SK-N-SH (cell line): ENCODE results near the gene RAI2. TPM values are rescaled to one million over a fixed set of nuclear protein-coding genes. Genes with fewer than 3 reads are reported as not detected.
"Not testable (repeated sequence)": the region's sequence is repeated elsewhere in the genome, so short reads cannot be mapped to it uniquely, and the experiment has no call there.

ENCODE experiments used
- CTCF ChIA-PET: fragments of 300-600, 350-600 bp; formaldehyde crosslinking; extraction: SDS; loops from one replicate; lab custom pipeline; 2021; lab: Yijun Ruan, JAX
- POLR2A ChIA-PET: fragments of 350-600 bp; sonication (Branson Sonifier 250); formaldehyde crosslinking; extraction: SDS; loops from one replicate; lab custom pipeline; 2020; ENCODE audit warnings: antibody characterized with exemption, inconsistent platforms; lab: Yijun Ruan, JAX
- DNase-seq: peaks from one replicate; pipeline ENCODE4 v3.0.0; 2012
- H2AFZ ChIP-seq: fragments of 200-600 bp; sonication (generic); 2 replicates; pipeline ENCODE4 v1.8.1; 2016; ENCODE audit warnings: antibody characterized with exemption, mild to moderate bottlenecking, low read depth
- H3F3A ChIP-seq: fragments of 200-600 bp; sonication (generic); replicated peaks from 2 replicates; pipeline ENCODE3; 2016; ENCODE audit warnings: antibody characterized with exemption, mild to moderate bottlenecking; ENCODE audit not compliant: insufficient read depth
- H3K27ac ChIP-seq, 2 experiments: fragments of 200-500 bp in 1 of 2; fragments of 200-600 bp in 1 of 2; sonication (Bioruptor generic) in 1 of 2; sonication (generic), shearing (Covaris generic) in 1 of 2; 2 replicates each; pipeline versions ENCODE4 v1.5.1 to v1.6.1; 2014 to 2016; ENCODE audit warnings: low read depth in 2 of 2, inconsistent platforms in 1 of 2, low read length in 1 of 2, mild to moderate bottlenecking in 1 of 2, mixed read lengths in 1 of 2
- H3K27me3 ChIP-seq: fragments of 200-600 bp; sonication (generic), shearing (Covaris generic); 2 replicates; pipeline ENCODE4 v1.6.1; 2016; ENCODE audit warnings: mixed run types; ENCODE audit not compliant: insufficient read depth
- H3K36me3 ChIP-seq, 2 experiments: fragments of 200-500 bp in 1 of 2; fragments of 200-600 bp in 1 of 2; sonication (Bioruptor generic) in 1 of 2; sonication (generic) in 1 of 2; replicated peaks in 1 of 2; 2 replicates each; pipeline versions ENCODE3 to v1.5.1; 2014 to 2016; ENCODE audit warnings: low read length in 1 of 2, mild to moderate bottlenecking in 1 of 2; ENCODE audit not compliant: insufficient read depth in 2 of 2, control insufficient read depth in 1 of 2
- H3K4me1 ChIP-seq, 2 experiments: fragments of 200-500 bp in 1 of 2; fragments of 200-600 bp in 1 of 2; sonication (Bioruptor generic) in 1 of 2; sonication (generic), shearing (Covaris generic) in 1 of 2; 2 replicates each; pipeline versions ENCODE4 v1.5.1 to v1.6.1; 2014 to 2016; ENCODE audit warnings: low read depth in 1 of 2, low read length in 1 of 2, mixed run types in 1 of 2; ENCODE audit not compliant: insufficient read depth in 2 of 2, control insufficient read depth in 1 of 2
- H3K4me2 ChIP-seq: fragments of 200-600 bp; sonication (generic), shearing (Covaris generic); 2 replicates; pipeline ENCODE4 v1.6.1; 2017; ENCODE audit warnings: mixed run types
- H3K4me3 ChIP-seq, 2 experiments: fragments of 200-500 bp in 1 of 2; fragments of 200-600 bp in 1 of 2; sonication (Bioruptor generic) in 1 of 2; sonication (generic), shearing (Covaris generic) in 1 of 2; 2 replicates each; pipeline versions ENCODE4 v1.5.1 to v1.8.1; 2014 to 2016; ENCODE audit warnings: low read depth in 2 of 2, inconsistent platforms in 1 of 2, low read length in 1 of 2, mild to moderate bottlenecking in 1 of 2, mixed read lengths in 1 of 2, moderate library complexity in 1 of 2
- H3K79me2 ChIP-seq: fragments of 200-600 bp; sonication (generic); 2 replicates; pipeline ENCODE4 v1.8.1; 2017; ENCODE audit warnings: mild to moderate bottlenecking; ENCODE audit not compliant: insufficient read depth
- H3K9ac ChIP-seq: fragments of 200-600 bp; sonication (generic); 2 replicates; pipeline ENCODE4 v1.6.1; 2017; ENCODE audit warnings: mixed run types
- H3K9me2 ChIP-seq: fragments of 200-600 bp; sonication (generic); 2 replicates; pipeline ENCODE4 v1.6.1; 2017; ENCODE audit warnings: mixed run types
- H3K9me3 ChIP-seq: fragments of 200-600 bp; sonication (generic); 2 replicates; pipeline ENCODE4 v1.6.1; 2017; ENCODE audit warnings: mixed run types, mild to moderate bottlenecking, moderate library complexity
- H4K20me1 ChIP-seq: fragments of 200-600 bp; sonication (generic); 2 replicates; pipeline ENCODE4 v1.6.1; 2017; ENCODE audit warnings: mild to moderate bottlenecking, mixed run types; ENCODE audit not compliant: insufficient read depth
- CHD2 ChIP-seq: fragments of 150-350 bp; IDR thresholded peaks from 2 replicates; pipeline ENCODE4 v1.6.1; 2018; ENCODE audit warnings: low read length; ENCODE audit not compliant: partially characterized antibody
- ELF1 ChIP-seq: IDR thresholded peaks from 2 replicates; pipeline ENCODE4 v1.4.0; 2012
- EP300 ChIP-seq, 2 experiments: IDR thresholded peaks; 2 replicates each; pipeline versions ENCODE4 v1.4.0 to v1.6.1; 2012; ENCODE audit warnings: borderline replicate concordance in 1 of 2, low read depth in 1 of 2, low read length in 1 of 2
- GABPA ChIP-seq: IDR thresholded peaks from 2 replicates; pipeline ENCODE4 v1.4.0; 2012; ENCODE audit warnings: low read depth, mild to moderate bottlenecking
- JUND ChIP-seq: IDR thresholded peaks from 2 replicates; pipeline ENCODE4 v1.4.0; 2012
- MAX ChIP-seq: IDR thresholded peaks from 2 replicates; pipeline ENCODE4 v1.4.0; 2012; ENCODE audit warnings: low read depth
- MEF2A ChIP-seq: IDR thresholded peaks from 2 replicates; pipeline ENCODE4 v1.4.0; 2012; ENCODE audit warnings: low read depth, borderline replicate concordance
- MXI1 ChIP-seq: IDR thresholded peaks from 2 replicates; pipeline ENCODE4 v1.6.1; 2012; ENCODE audit warnings: mild to moderate bottlenecking, low read depth, low read length, improper control_type of control experiment
- RAD21 ChIP-seq: IDR thresholded peaks from 2 replicates; pipeline ENCODE4 v1.6.1; 2012; ENCODE audit warnings: mild to moderate bottlenecking, low read length
- RCOR1 ChIP-seq: fragments of 150-350 bp; IDR thresholded peaks from 2 replicates; pipeline ENCODE4 v1.6.1; 2017; ENCODE audit warnings: antibody characterized with exemption, low read length
- SIN3A ChIP-seq: IDR thresholded peaks from 2 replicates; pipeline ENCODE4 v1.6.1; 2012; ENCODE audit warnings: low read depth, mild to moderate bottlenecking, low read length, moderate library complexity, borderline replicate concordance
- SMC3 ChIP-seq: IDR thresholded peaks from 2 replicates; pipeline ENCODE4 v1.6.1; 2012; ENCODE audit warnings: low read depth, low read length, improper control_type of control experiment
- TCF12 ChIP-seq: IDR thresholded peaks from 2 replicates; pipeline ENCODE4 v1.4.0; 2012
- USF1 ChIP-seq: IDR thresholded peaks from 2 replicates; pipeline ENCODE4 v1.4.0; 2012; ENCODE audit warnings: low read depth, borderline replicate concordance
- USF2 ChIP-seq: fragments of 150-350 bp; IDR thresholded peaks from 2 replicates; pipeline ENCODE4 v1.6.1; 2017; ENCODE audit warnings: antibody characterized with exemption, low read length, low read depth, borderline replicate concordance
- WGBS: methylation state at CpG from one replicate; pipeline ENCODE4 v1.1.6; 2017; ENCODE audit warnings: low lambda C conversion rate; 5-methylcytosine and 5-hydroxymethylcytosine counted together
- polyA plus RNA-seq, 3 experiments: library from polyadenylated mRNA; depleted of rRNA; stranded (reverse); fragments of >200 nt; gene quantifications; 2 replicates each; pipeline ENCODE4 v1.2.3, GENCODE V29; 2012

The RAI2 gene
- polyA plus RNA-seq, 1 of the 3 experiments (the other 2 are of a cell fraction): 0.07 TPM

- Histone ChIP-seq H3K4me2 (no peak overlapping the region), H3K9ac (no peak overlapping the region), H3K27me3 (no peaks in the 10 kb centered on the region), H3K9me2 (no peaks in the 10 kb centered on the region), H3K4me1 (no peaks in the 10 kb centered on the region), H3K27ac (no peak overlapping the region), H4K20me1 (no peaks in the 10 kb centered on the region), H3K4me3 (no peak overlapping the region), H3K9me3 (no peaks in the 10 kb centered on the region), H2AFZ (no peak overlapping the region), H3K79me2 (no peaks in the 10 kb centered on the region), H3K36me3 (no peaks in the 10 kb centered on the region), H3F3A (no peaks in the 10 kb centered on the region)
- POLR2A ChIA-PET: no interaction called here
- DNase-seq: no peak
- WGBS: 67% methylated on average over 8 of the region's 11 CpGs
- CTCF ChIA-PET: interaction anchor here (0.7 to 3.2 kb wide), 14 partner anchors 10 to 1546 kb away, joined by 3 to 24 read pairs (median 6); no protein-coding TSS in a partner anchor
- TF ChIP-seq MXI1 (no peak), SMC3 (no peak), TCF12 (no peak), SIN3A (no peak), JUND (no peak), RCOR1 (no peak), GABPA (no peak), EP300 (IDR thresholded peaks at IDR 0.05; ENCODE audit: borderline replicate concordance in 1 of 2, low read depth in 1 of 2, low read length in 1 of 2) (no peak), MEF2A (no peak), USF2 (no peak), RAD21 (no peak), ELF1 (no peak), MAX (no peak), USF1 (no peak), CHD2 (no peak)
Observed at GRCh38 chrX:17787557-17787956, 73.5 kb downstream of the RAI2 start.

- H3K79me2 ChIP-seq, H3K4me1 ChIP-seq, POLR2A ChIA-PET, H3K36me3 ChIP-seq, H3K27ac ChIP-seq, DNase-seq, H3K4me3 ChIP-seq, H3F3A ChIP-seq, H3K27me3 ChIP-seq, H3K9me2 ChIP-seq, H3K4me2 ChIP-seq, H3K9ac ChIP-seq, H4K20me1 ChIP-seq, H2AFZ ChIP-seq, H3K9me3 ChIP-seq: not testable (repeated sequence)
- CTCF ChIA-PET: interaction anchor here (2.3 to 2.4 kb wide), 3 partner anchors 10 to 422 kb away, joined by 9 to 19 read pairs (median 12); no protein-coding TSS in a partner anchor
- WGBS: 64% methylated on average over 11 of the region's 31 CpGs
Observed at GRCh38 chrX:17786554-17787347, 74.3 kb downstream of the RAI2 start.
